ENCODE data around the gene LPIN1.

LPIN1 gene

DNA sequence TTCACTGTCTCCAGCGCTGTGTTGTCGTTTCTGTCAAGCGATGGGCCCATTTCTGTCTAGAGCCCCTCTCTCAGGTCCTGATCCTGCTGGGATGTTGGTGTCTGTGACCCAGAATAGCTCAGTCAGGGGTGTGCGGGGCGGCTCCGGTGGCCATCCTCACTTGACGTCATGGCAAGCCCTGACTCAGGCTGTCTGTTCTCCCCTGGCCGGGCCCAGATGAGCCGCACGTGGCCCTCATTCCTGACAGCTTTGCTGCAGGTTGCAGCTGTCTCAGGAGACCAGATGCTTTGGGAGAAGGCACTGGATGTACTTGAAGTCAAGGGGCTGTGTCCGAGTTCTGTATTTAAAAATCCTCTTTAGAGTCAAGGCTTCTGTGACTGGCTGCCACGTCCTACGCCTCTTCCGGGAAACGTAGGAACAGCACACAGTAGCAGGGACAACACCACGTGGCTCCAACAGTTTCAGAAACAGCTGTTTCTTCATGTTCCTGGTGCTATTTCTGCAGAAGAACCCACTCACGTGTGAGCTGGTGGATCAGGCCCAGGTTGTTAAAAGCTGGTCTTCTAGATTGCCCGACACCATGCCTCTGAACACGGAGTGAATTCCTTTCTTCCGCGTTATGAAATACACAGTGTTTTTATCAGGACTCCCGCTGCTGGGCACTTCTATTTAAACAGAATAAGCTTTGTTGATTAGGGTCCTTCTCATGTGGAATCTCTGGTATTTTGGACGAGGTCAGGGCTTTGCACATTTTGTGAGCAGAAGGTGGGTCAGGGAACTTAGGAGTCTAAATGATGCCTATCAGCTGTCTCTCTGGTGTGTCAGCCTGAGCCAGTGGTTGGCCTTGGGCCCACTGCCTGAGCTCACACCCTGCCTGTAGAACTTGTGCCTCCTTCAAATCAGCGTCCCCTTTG lies 48.2 kb upstream of the LPIN1 start:
- no peak overlapping the region for H3K4me3 ChIP-seq (ENCODE audit: insufficient read depth in 1 of 2, low read depth in 1 of 2, low read length in 2 of 2)
- H3K79me1 ChIP-seq (replicated peaks; ENCODE audit: low read length, poor library complexity, severe bottlenecking), result no peaks in the 10 kb centered on the region
- no peak overlapping the region for H3K23ac ChIP-seq (ENCODE audit: low read length in 2 of 2)
- peak overlapping the region in 1 of 2 experiments; percentile 16 for H2BK12ac ChIP-seq (ENCODE audit: low read length in 2 of 2)
- H3K9me3 ChIP-seq (ENCODE audit: control insufficient read depth, low read length), result no peaks in the 10 kb centered on the region
- H3K4ac ChIP-seq (ENCODE audit: low read depth in 1 of 2, low read length in 2 of 2), result no peak overlapping the region
- no peak overlapping the region for H2BK5ac ChIP-seq (ENCODE audit: low read depth, low read length, poor library complexity, severe bottlenecking)
- H2BK120ac ChIP-seq (ENCODE audit: low read depth, low read length), result no peak overlapping the region
- H3K4me2 ChIP-seq (ENCODE audit: low read length, poor library complexity, severe bottlenecking), result no peak overlapping the region
- peak overlapping the region; percentile 39 for H3K9ac ChIP-seq (ENCODE audit: low read length)
- no peak overlapping the region for H2BK15ac ChIP-seq (ENCODE audit: low read depth, poor library complexity, severe bottlenecking)
- peak overlapping the region; percentile 9 for H4K8ac ChIP-seq (ENCODE audit: low read length)
- H4K91ac ChIP-seq (ENCODE audit: low read length), result peak overlapping the region; percentile 29
- no peak overlapping the region for H3K18ac ChIP-seq (ENCODE audit: low read depth in 1 of 2, low read length in 2 of 2)
- H3K14ac ChIP-seq (ENCODE audit: low read length in 2 of 2), result peak overlapping the region in 1 of 2 experiments; percentile 26
- H3K27me3 ChIP-seq (ENCODE audit: control insufficient read depth in 1 of 2, insufficient read depth in 1 of 2, low read length in 2 of 2), result no peaks in the 10 kb centered on the region
- peak; percentile 31 for DNase-seq
- H2AK5ac ChIP-seq (ENCODE audit: low read length, severe bottlenecking), result peak overlapping the region; percentile 27
- WGBS, result 88% methylated on average over 24 of the region's 24 CpGs
- H3K27ac ChIP-seq (ENCODE audit: low read length, poor library complexity, severe bottlenecking), result no peak overlapping the region
- no peak overlapping the region for H2AFZ ChIP-seq (ENCODE audit: low read depth, low read length)
- no peaks in the 10 kb centered on the region for H3K36me3 ChIP-seq (ENCODE audit: control insufficient read depth in 1 of 2, insufficient read depth in 2 of 2, low read depth in 1 of 2, low read length in 2 of 2)
- H3K4me1 ChIP-seq (ENCODE audit: control insufficient read depth, insufficient read depth, low read depth, low read length), result peaks cover 20% of the 10 kb centered on the region

DNA sequence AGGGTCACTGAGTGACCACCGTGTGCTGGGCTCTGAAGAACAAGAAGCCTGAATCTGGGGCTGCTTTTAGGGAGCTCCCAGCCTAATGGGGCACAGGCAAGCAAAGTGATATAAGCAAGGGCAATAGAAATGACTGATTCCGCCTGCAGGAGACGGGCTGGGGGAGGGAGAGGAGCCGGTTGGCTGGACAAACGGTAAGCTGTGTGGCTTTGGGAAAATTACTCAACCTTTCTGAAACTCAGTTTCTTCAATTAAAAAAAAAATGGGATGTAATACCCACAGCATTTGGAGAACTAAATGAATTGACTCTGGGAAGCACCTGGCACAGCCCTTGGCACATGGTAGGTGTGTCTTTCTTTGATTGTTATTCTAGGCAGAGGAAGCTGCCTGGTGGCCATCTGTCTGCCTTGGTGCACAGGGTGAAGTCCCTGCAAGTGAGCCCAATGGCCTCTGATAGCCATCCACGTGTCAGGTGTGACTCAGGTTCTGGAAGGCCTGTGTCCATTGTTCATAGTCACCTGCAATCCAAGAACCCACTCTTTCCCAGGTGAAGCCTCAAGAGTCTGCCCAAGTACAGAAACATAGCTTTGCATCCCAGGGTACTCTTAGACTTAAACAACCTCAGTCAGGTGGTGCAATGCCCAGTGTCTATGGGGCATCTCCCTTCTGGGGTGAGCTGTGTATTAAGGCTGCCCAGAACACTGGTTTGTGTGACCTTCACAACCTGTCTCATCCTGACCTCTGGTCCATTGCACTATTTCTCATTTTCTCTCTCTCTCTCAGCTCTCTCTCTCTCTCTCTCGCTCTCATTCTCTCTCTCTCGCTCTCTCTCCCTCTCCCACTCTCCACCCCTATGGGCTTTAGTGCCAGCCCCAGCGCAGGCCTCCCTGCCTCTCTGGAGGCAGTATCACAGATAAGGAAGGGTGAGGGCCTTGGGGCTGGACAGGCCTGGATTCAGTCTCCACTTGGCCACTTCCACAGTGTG lies 46.5 kb upstream of the LPIN1 start:
- H2AK5ac ChIP-seq (ENCODE audit: low read length, severe bottlenecking), result no peak overlapping the region
- 78% methylated on average over 8 of the region's 9 CpGs for WGBS

DNA sequence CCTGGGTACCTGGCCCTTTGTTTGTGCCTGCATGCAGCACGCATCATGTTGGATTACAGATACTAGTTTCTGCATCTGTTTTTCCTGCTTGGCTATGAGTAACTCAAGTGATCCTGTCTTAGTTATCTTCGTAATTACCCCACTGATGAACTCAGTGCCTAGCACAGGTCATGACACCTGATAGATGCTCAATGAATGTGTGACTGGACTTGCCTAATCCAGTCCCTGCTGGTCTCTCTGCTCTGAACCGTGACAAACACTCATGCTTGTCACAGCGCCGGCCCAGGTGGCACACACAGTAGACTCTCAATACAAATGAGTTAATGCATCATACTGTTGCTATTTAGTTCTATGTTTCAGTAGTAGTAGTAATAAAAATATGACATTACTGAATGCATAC lies 45.2 kb upstream of the LPIN1 start:
- Histone ChIP-seq H3K9me3 (ENCODE audit: control insufficient read depth, low read length) (no peaks in the 10 kb centered on the region), H4K91ac (ENCODE audit: low read length) (no peak overlapping the region), H3K4me1 (ENCODE audit: control insufficient read depth, insufficient read depth, low read depth, low read length) (peaks cover 22% of the 10 kb centered on the region), H2BK12ac (ENCODE audit: low read length in 2 of 2) (no peak overlapping the region), H3K23ac (ENCODE audit: low read length in 2 of 2) (no peak overlapping the region), H3K36me3 (ENCODE audit: control insufficient read depth in 1 of 2, insufficient read depth in 2 of 2, low read depth in 1 of 2, low read length in 2 of 2) (no peaks in the 10 kb centered on the region), H3K9ac (ENCODE audit: low read length) (no peak overlapping the region), H3K79me1 (replicated peaks; ENCODE audit: low read length, poor library complexity, severe bottlenecking) (no peaks in the 10 kb centered on the region), H4K8ac (ENCODE audit: low read length) (no peak overlapping the region), H2BK120ac (ENCODE audit: low read depth, low read length) (no peak overlapping the region), H2BK15ac (ENCODE audit: low read depth, poor library complexity, severe bottlenecking) (no peak overlapping the region), H2BK5ac (ENCODE audit: low read depth, low read length, poor library complexity, severe bottlenecking) (no peak overlapping the region), H3K14ac (ENCODE audit: low read length in 2 of 2) (no peak overlapping the region), H3K4ac (ENCODE audit: low read depth in 1 of 2, low read length in 2 of 2) (no peak overlapping the region), H3K27me3 (ENCODE audit: control insufficient read depth in 1 of 2, insufficient read depth in 1 of 2, low read length in 2 of 2) (no peaks in the 10 kb centered on the region), H3K27ac (ENCODE audit: low read length, poor library complexity, severe bottlenecking) (no peak overlapping the region), H3K18ac (ENCODE audit: low read depth in 1 of 2, low read length in 2 of 2) (no peak overlapping the region), H2AK5ac (ENCODE audit: low read length, severe bottlenecking) (no peak overlapping the region), H2AFZ (ENCODE audit: low read depth, low read length) (no peak overlapping the region), H3K4me3 (ENCODE audit: insufficient read depth in 1 of 2, low read depth in 1 of 2, low read length in 2 of 2) (no peak overlapping the region), H3K4me2 (ENCODE audit: low read length, poor library complexity, severe bottlenecking) (no peak overlapping the region)
- 79% methylated on average over 3 of the region's 5 CpGs for WGBS
- no peak for DNase-seq

More for the DNA sequence above, 46.5 kb upstream of the LPIN1 start:
- no peak overlapping the region for H3K9ac ChIP-seq (ENCODE audit: low read length)
- no peak overlapping the region for H2BK5ac ChIP-seq (ENCODE audit: low read depth, low read length, poor library complexity, severe bottlenecking)
- no peaks in the 10 kb centered on the region for H3K9me3 ChIP-seq (ENCODE audit: control insufficient read depth, low read length)
- no peak overlapping the region for H2BK12ac ChIP-seq (ENCODE audit: low read length in 2 of 2)
- H3K4ac ChIP-seq (ENCODE audit: low read depth in 1 of 2, low read length in 2 of 2), result no peak overlapping the region
- no peak overlapping the region for H3K14ac ChIP-seq (ENCODE audit: low read length in 2 of 2)
- no peak overlapping the region for H4K8ac ChIP-seq (ENCODE audit: low read length)
- no peak overlapping the region for H3K18ac ChIP-seq (ENCODE audit: low read depth in 1 of 2, low read length in 2 of 2)
- no peak overlapping the region for H4K91ac ChIP-seq (ENCODE audit: low read length)
- no peak overlapping the region for H3K4me3 ChIP-seq (ENCODE audit: insufficient read depth in 1 of 2, low read depth in 1 of 2, low read length in 2 of 2)
- H2BK120ac ChIP-seq (ENCODE audit: low read depth, low read length), result no peak overlapping the region
- DNase-seq, result no peak
- H3K4me2 ChIP-seq (ENCODE audit: low read length, poor library complexity, severe bottlenecking), result no peak overlapping the region
- H3K36me3 ChIP-seq (ENCODE audit: control insufficient read depth in 1 of 2, insufficient read depth in 2 of 2, low read depth in 1 of 2, low read length in 2 of 2), result no peaks in the 10 kb centered on the region
- no peak overlapping the region for H2BK15ac ChIP-seq (ENCODE audit: low read depth, poor library complexity, severe bottlenecking)
- no peak overlapping the region for H3K27ac ChIP-seq (ENCODE audit: low read length, poor library complexity, severe bottlenecking)
- H3K79me1 ChIP-seq (replicated peaks; ENCODE audit: low read length, poor library complexity, severe bottlenecking), result no peaks in the 10 kb centered on the region
- no peak overlapping the region for H2AFZ ChIP-seq (ENCODE audit: low read depth, low read length)
- peaks cover 22% of the 10 kb centered on the region for H3K4me1 ChIP-seq (ENCODE audit: control insufficient read depth, insufficient read depth, low read depth, low read length)
- no peak overlapping the region for H3K23ac ChIP-seq (ENCODE audit: low read length in 2 of 2)
- H3K27me3 ChIP-seq (ENCODE audit: control insufficient read depth in 1 of 2, insufficient read depth in 1 of 2, low read length in 2 of 2), result no peaks in the 10 kb centered on the region

All from mesenchymal stem cell (in vitro differentiated cells and primary cell).